Endothelial cell of umbilical vein (primary cell): Measurements from ENCODE around the gene SERPINC1. TPM values are rescaled to one million over a fixed set of nuclear protein-coding genes. Genes with fewer than 3 reads are reported as not detected.

ENCODE experiments used
- BruUV-seq: library from RNA; stranded (reverse); fragments of 400-500 nt; replicated peaks from 2 replicates; lab custom pipeline; 2021; lab: Mats Ljungman, UMichigan
- CTCF ChIA-PET: fragments of 300-600, 350-600 bp; sonication (Branson Sonifier 250); formaldehyde crosslinking; loops from one replicate; lab custom pipeline; 2021; ENCODE audit warnings: antibody characterized with exemption, inconsistent platforms; lab: Charles Lee
- POLR2A ChIA-PET: fragments of 300-600, 350-600 bp; sonication (Branson Sonifier 250); formaldehyde crosslinking; loops from one replicate; lab custom pipeline; 2021; ENCODE audit warnings: antibody characterized with exemption, inconsistent platforms; lab: Charles Lee
- DNase-seq: peaks from one replicate; pipeline ENCODE4 v3.0.0-alpha.2; 2011; ENCODE audit warnings: low read depth, low spot score
- FAIRE-seq: peaks from 2 replicates; lab custom pipeline; 2011; peaks lifted over from hg19 to GRCh38; lab: Jason Lieb, UNC
- H2AFZ ChIP-seq: 2 replicates; pipeline ENCODE4 v1.6.0; 2012; ENCODE audit warnings: low read depth, low read length, control low read depth, inconsistent platforms
- H3K27ac ChIP-seq: 2 replicates; pipeline ENCODE4 v1.5.1; 2011; ENCODE audit warnings: low read depth, mild to moderate bottlenecking, control low read depth, low read length, moderate library complexity; ENCODE audit not compliant: insufficient read depth
- H3K27me3 ChIP-seq, 2 experiments: 2 replicates each; pipeline versions ENCODE4 v1.6.0 to v1.6.1; 2011; ENCODE audit warnings: low read length in 2 of 2, mixed read lengths in 1 of 2; ENCODE audit not compliant: control insufficient read depth in 2 of 2, insufficient read depth in 2 of 2
- H3K36me3 ChIP-seq, 2 experiments: 2 replicates in 1 of 2; 3 replicates in 1 of 2; pipeline ENCODE4 v1.5.1; 2011; ENCODE audit warnings: low read length in 2 of 2, mild to moderate bottlenecking in 1 of 2, moderate library complexity in 1 of 2; ENCODE audit not compliant: control insufficient read depth in 2 of 2, insufficient read depth in 2 of 2; ENCODE audit errors: extremely low read depth in 1 of 2
- H3K4me1 ChIP-seq: 3 replicates; pipeline ENCODE4 v1.5.1; 2011; ENCODE audit warnings: mild to moderate bottlenecking, low read length; ENCODE audit not compliant: control insufficient read depth, insufficient read depth; ENCODE audit errors: extremely low read depth
- H3K4me2 ChIP-seq: 2 replicates; pipeline ENCODE4 v1.6.1; 2011; ENCODE audit warnings: low read length, control low read depth, mixed read lengths; ENCODE audit not compliant: insufficient read depth
- H3K4me3 ChIP-seq, 3 experiments: fragments of 200-600 bp in 1 of 3; sonication (generic), shearing (Covaris generic) in 1 of 3; replicated peaks in 1 of 3; 2 replicates each; pipeline ENCODE4 v1.5.1; 2011 to 2016; ENCODE audit warnings: control low read depth in 3 of 3, low read length in 3 of 3, mild to moderate bottlenecking in 2 of 3, inconsistent platforms in 1 of 3, low read depth in 1 of 3, moderate library complexity in 1 of 3; ENCODE audit not compliant: insufficient read depth in 1 of 3
- H3K79me2 ChIP-seq: 2 replicates; pipeline ENCODE4 v1.6.0; 2012; ENCODE audit warnings: low read length, inconsistent platforms; ENCODE audit not compliant: control insufficient read depth, insufficient read depth
- H3K9ac ChIP-seq: replicated peaks from 2 replicates; pipeline ENCODE3; 2011; ENCODE audit warnings: low read length, control low read depth; ENCODE audit not compliant: insufficient read depth; ENCODE audit errors: extremely low read depth
- H3K9me1 ChIP-seq: replicated peaks from 3 replicates; pipeline ENCODE4 v1.6.0; 2011; ENCODE audit warnings: mild to moderate bottlenecking, low read length; ENCODE audit not compliant: control insufficient read depth, insufficient read depth; ENCODE audit errors: extremely low read depth
- H3K9me3 ChIP-seq: replicated peaks from 2 replicates; pipeline ENCODE4 v1.5.1; 2012; ENCODE audit warnings: low read length, inconsistent platforms; ENCODE audit not compliant: control insufficient read depth, insufficient read depth
- H4K20me1 ChIP-seq: replicated peaks from 2 replicates; pipeline ENCODE3; 2011; ENCODE audit warnings: mild to moderate bottlenecking, low read length; ENCODE audit not compliant: control insufficient read depth, insufficient read depth; ENCODE audit errors: extremely low read depth
- CTCF ChIP-seq, 2 donors: IDR thresholded peaks; 1 replicate in 1 of 2; 2 replicates in 1 of 2; pipeline ENCODE4 v1.5.1; 2011; ENCODE audit warnings: low read length in 2 of 2, mild to moderate bottlenecking in 2 of 2, moderate library complexity in 2 of 2, control low read depth in 1 of 2, inconsistent platforms in 1 of 2, low read depth in 1 of 2; ENCODE audit not compliant: insufficient read depth in 1 of 2; ENCODE audit errors: extremely low read depth in 1 of 2
- EZH2 ChIP-seq: IDR thresholded peaks from 2 replicates; pipeline ENCODE4 v1.6.1; 2012; ENCODE audit warnings: borderline replicate concordance, low read depth, mild to moderate bottlenecking, moderate library complexity, low read length, inconsistent platforms; ENCODE audit not compliant: severe bottlenecking
- FOS ChIP-seq: IDR thresholded peaks from 2 replicates; pipeline ENCODE4 v1.6.1; 2011; ENCODE audit warnings: mild to moderate bottlenecking, low read length, moderate library complexity, borderline replicate concordance; ENCODE audit not compliant: insufficient read depth
- GATA2 ChIP-seq: IDR thresholded peaks from 2 replicates; pipeline ENCODE4 v1.7.0; 2011; ENCODE audit warnings: low read depth, mild to moderate bottlenecking, moderate library complexity, mixed read lengths, low read length; ENCODE audit not compliant: insufficient read length, insufficient read depth
- JUN ChIP-seq: IDR thresholded peaks from 2 replicates; pipeline ENCODE4 v1.6.1; 2011; ENCODE audit warnings: borderline replicate concordance, low read depth; ENCODE audit not compliant: insufficient read length, insufficient read depth
- MAX ChIP-seq: IDR thresholded peaks from 2 replicates; pipeline ENCODE4 v1.6.1; 2011; ENCODE audit not compliant: insufficient read depth, insufficient read length
- MYC ChIP-seq: IDR thresholded peaks from one replicate; pipeline ENCODE4 v1.6.1; 2011; ENCODE audit warnings: mild to moderate bottlenecking, low read depth, low read length
- POLR2A ChIP-seq: IDR thresholded peaks from 2 replicates; pipeline ENCODE4 v1.6.1; 2012; ENCODE audit warnings: low read depth, mild to moderate bottlenecking, control low read depth, low read length
- POLR2AphosphoS5 ChIP-seq: IDR thresholded peaks from 2 replicates; pipeline ENCODE4 v1.6.1; 2012; ENCODE audit warnings: low read depth, mild to moderate bottlenecking, control low read depth, low read length, moderate library complexity; ENCODE audit not compliant: insufficient read depth
- dilution Hi-C: fragments of 300-500 bp; cut with MboI; formaldehyde crosslinking; loops from one replicate; pipeline ENCODE4 v1.15.0; 2019; ENCODE audit warnings: low sequenced_read_pairs; ENCODE audit not compliant: extremely low pct_ligation_motif_present
- intact Hi-C: fragments of 100-400 bp; cut with micrococcal nuclease; formaldehyde crosslinking; loops from one replicate; pipeline ENCODE4 v1.10.0; 2022
- polyA plus RNA-seq, 4 experiments: library from polyadenylated mRNA; depleted of rRNA in 3 of 4; stranded (reverse) in 3 of 4; unstranded in 1 of 4; fragments of >200 nt; gene quantifications; 2 replicates each; pipeline versions ENCODE4 v1.2.1 to v1.2.3, GENCODE V29; 2011 to 2012; ENCODE audit warnings: missing spikeins in 1 of 4
- total RNA-seq: library from RNA; stranded (reverse); gene quantifications from 2 replicates; pipeline ENCODE4 v1.2.3, GENCODE V29; 2021

SERPINC1 gene
- total and polyA plus RNA-seq, 2 donors (not counting 3 experiments of a cell fraction or from before 2014, with no cell fraction given) = 0.06 to 0.35 TPM

GRCh38 chr1:173886746-173887611 lies 30.1 kb downstream of the SERPINC1 start:
- Histone ChIP-seq H3K27ac (no peak overlapping the region), H3K4me1 (no peaks in the 10 kb centered on the region), H3K9me3 (no peaks in the 10 kb centered on the region), H3K79me2 (no peaks in the 10 kb centered on the region), H3K36me3 (peaks cover 0 to 7% of the 10 kb centered on the region in 2 experiments), H3K4me2 (no peak overlapping the region), H3K9ac (no peak overlapping the region), H3K4me3 (no peak overlapping the region), H4K20me1 (no peaks in the 10 kb centered on the region), H2AFZ (no peak overlapping the region), H3K27me3 (no peaks in the 10 kb centered on the region), H3K9me1 (no peaks in the 10 kb centered on the region)
- BruUV-seq = no TSS peak
- ChIA-PET POLR2A (no interaction called here), CTCF (no interaction called here)
- dilution Hi-C loops (no loop called here), intact Hi-C loops (no loop called here)
- FAIRE-seq (peak; percentile 4), DNase-seq (no peak)
- TF ChIP-seq POLR2AphosphoS5 = no peak
- TF ChIP-seq EZH2 = no peak
- TF ChIP-seq MAX = no peak
- no peak for TF ChIP-seq GATA2
- no peak for TF ChIP-seq POLR2A
- no peak for TF ChIP-seq MYC
- TF ChIP-seq FOS = no peak
- no peak for TF ChIP-seq CTCF (IDR thresholded peaks at IDR 0.05; ENCODE audit: extremely low read depth in 1 of 2, insufficient read depth in 1 of 2, low read depth in 1 of 2, low read length in 2 of 2)
- no peak for TF ChIP-seq JUN
